Astrocyte (in vitro differentiated cells and primary cell): ENCODE results near the gene TMEM154. TPM values are rescaled to one million over a fixed set of nuclear protein-coding genes. Genes with fewer than 3 reads are reported as not detected.

Experiments used
- DNase-seq: peaks from one replicate; pipeline ENCODE4 v3.0.0-alpha.2; 2010; ENCODE audit warnings: low read depth
- FAIRE-seq: peaks from 2 replicates; lab custom pipeline; 2011; peaks lifted over from hg19 to GRCh38; lab: Jason Lieb, UNC
- H2AFZ ChIP-seq: 2 replicates; pipeline ENCODE4 v1.6.0; 2012; ENCODE audit warnings: low read depth, low read length, inconsistent platforms
- H3K27ac ChIP-seq: 2 replicates; pipeline ENCODE4 v1.5.1; 2011; ENCODE audit warnings: low read depth, low read length, inconsistent platforms
- H3K27me3 ChIP-seq: 2 replicates; pipeline ENCODE4 v1.6.0; 2011; ENCODE audit warnings: low read length, inconsistent platforms; ENCODE audit not compliant: insufficient read depth
- H3K36me3 ChIP-seq: 2 replicates; pipeline ENCODE4 v1.5.1; 2011; ENCODE audit warnings: low read length, inconsistent platforms; ENCODE audit not compliant: insufficient read depth
- H3K4me1 ChIP-seq: 2 replicates; pipeline ENCODE4 v1.5.1; 2011; ENCODE audit warnings: low read length, inconsistent platforms; ENCODE audit not compliant: insufficient read depth
- H3K4me2 ChIP-seq: 2 replicates; pipeline ENCODE4 v1.6.0; 2012; ENCODE audit warnings: low read length, inconsistent platforms
- H3K4me3 ChIP-seq: 2 replicates; pipeline ENCODE4 v1.5.1; 2011; ENCODE audit warnings: low read depth, mild to moderate bottlenecking, low read length, inconsistent platforms; ENCODE audit not compliant: insufficient read depth
- H3K79me2 ChIP-seq: 2 replicates; pipeline ENCODE4 v1.6.0; 2012; ENCODE audit warnings: mild to moderate bottlenecking, low read length, inconsistent platforms; ENCODE audit not compliant: insufficient read depth
- H3K9ac ChIP-seq: 2 replicates; pipeline ENCODE4 v1.6.0; 2012; ENCODE audit warnings: mild to moderate bottlenecking, low read length, inconsistent platforms
- H3K9me3 ChIP-seq: 2 replicates; pipeline ENCODE4 v1.5.1; 2012; ENCODE audit warnings: low read depth, mild to moderate bottlenecking, low read length, inconsistent platforms; ENCODE audit not compliant: insufficient read depth
- H4K20me1 ChIP-seq: 2 replicates; pipeline ENCODE4 v1.6.0; 2012; ENCODE audit warnings: low read length, inconsistent platforms; ENCODE audit not compliant: insufficient read depth
- H3K27ac Mint-ChIP-seq: one replicate; pipeline ENCODE4 v1.8.0; 2021; ENCODE audit warnings: mild to moderate bottlenecking, mixed read lengths; ENCODE audit not compliant: unreplicated experiment
- H3K27me3 Mint-ChIP-seq: one replicate; pipeline ENCODE4 v1.8.0; 2021; ENCODE audit warnings: low read depth, mixed read lengths; ENCODE audit not compliant: unreplicated experiment
- H3K36me3 Mint-ChIP-seq: one replicate; pipeline ENCODE4 v1.8.0; 2021; ENCODE audit warnings: low read depth, mixed read lengths; ENCODE audit not compliant: unreplicated experiment
- H3K4me1 Mint-ChIP-seq: one replicate; pipeline ENCODE4 v1.8.0; 2021; ENCODE audit warnings: low read depth, mixed read lengths; ENCODE audit not compliant: unreplicated experiment
- H3K4me3 Mint-ChIP-seq: one replicate; pipeline ENCODE4 v1.8.0; 2021; ENCODE audit warnings: mild to moderate bottlenecking, moderate library complexity, mixed read lengths; ENCODE audit not compliant: unreplicated experiment
- H3K9me3 Mint-ChIP-seq: one replicate; pipeline ENCODE4 v1.8.0; 2021; ENCODE audit warnings: mild to moderate bottlenecking, mixed read lengths; ENCODE audit not compliant: unreplicated experiment
- CTCF ChIP-seq: IDR thresholded peaks from 2 replicates; pipeline ENCODE4 v1.5.1; 2011; ENCODE audit warnings: low read depth, mild to moderate bottlenecking, inconsistent platforms, low read length, moderate library complexity; ENCODE audit not compliant: insufficient read depth
- EZH2 ChIP-seq: IDR thresholded peaks from 2 replicates; pipeline ENCODE4 v1.6.1; 2012; ENCODE audit warnings: mild to moderate bottlenecking, low read length, inconsistent platforms; ENCODE audit not compliant: insufficient read depth
- total RNA-seq: library from RNA; stranded (reverse); gene quantifications from 2 replicates; pipeline ENCODE4 v1.2.1, GENCODE V29; 2021

TMEM154 gene
- total RNA-seq, 1 donor from 2014 or later: 13.2 TPM

GRCh38 chr4:152672206-152673092 lies 7.3 kb downstream of the TMEM154 start:
- Mint-ChIP-seq H3K27ac (no peak overlapping the region), H3K9me3 (no peaks in the 10 kb centered on the region), H3K27me3 (no peaks in the 10 kb centered on the region), H3K36me3 (no peaks in the 10 kb centered on the region), H3K4me1 (peaks cover 4% of the 10 kb centered on the region), H3K4me3 (no peak overlapping the region)
- no peaks in the 10 kb centered on the region for H3K36me3 ChIP-seq
- no peak overlapping the region for H3K4me2 ChIP-seq
- no peak for FAIRE-seq
- no peaks in the 10 kb centered on the region for H3K79me2 ChIP-seq
- no peaks in the 10 kb centered on the region for H3K4me1 ChIP-seq
- TF ChIP-seq EZH2 (no peak), CTCF (no peak)
- no peak overlapping the region for H3K4me3 ChIP-seq
- H3K27me3 ChIP-seq: no peaks in the 10 kb centered on the region
- no peak overlapping the region for H3K27ac ChIP-seq
- no peak for DNase-seq
- H3K9ac ChIP-seq: no peak overlapping the region
- H2AFZ ChIP-seq: no peak overlapping the region
- H4K20me1 ChIP-seq: no peaks in the 10 kb centered on the region
- no peaks in the 10 kb centered on the region for H3K9me3 ChIP-seq

DNA sequence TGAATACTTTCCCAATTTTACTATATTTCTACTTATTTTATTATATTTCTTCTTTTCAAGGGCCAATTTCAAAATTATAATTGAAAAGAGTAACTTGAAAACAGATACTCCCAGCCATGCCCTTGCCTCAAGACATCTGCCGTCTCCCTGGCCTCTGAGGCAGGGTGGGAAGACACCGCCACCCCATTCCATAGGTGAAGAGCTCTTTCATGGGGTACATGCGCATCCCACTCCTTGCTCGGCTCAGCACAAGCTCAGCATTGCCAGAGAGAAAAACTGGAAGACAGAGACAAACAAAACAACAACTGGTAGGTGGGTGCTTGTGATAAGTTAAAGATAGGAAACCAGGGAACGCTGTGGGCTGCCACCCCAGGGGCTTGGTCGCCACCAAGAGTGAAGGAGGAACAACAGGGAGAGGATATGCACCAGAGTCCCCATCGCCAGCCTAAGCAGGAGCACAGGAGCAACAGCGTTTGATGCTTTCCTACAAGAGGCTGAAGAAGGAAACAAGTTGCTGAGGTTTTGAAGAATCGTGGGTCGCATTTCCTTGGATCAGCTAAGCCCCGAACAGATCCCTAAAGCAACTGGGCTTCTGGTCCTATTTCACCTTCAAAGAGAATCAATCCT lies 11.3 kb downstream of the TMEM154 start:
- Histone ChIP-seq H3K79me2 (no peaks in the 10 kb centered on the region), H3K4me1 (no peaks in the 10 kb centered on the region), H4K20me1 (no peaks in the 10 kb centered on the region), H2AFZ (no peak overlapping the region), H3K27ac (no peak overlapping the region), H3K4me3 (no peak overlapping the region), H3K27me3 (no peaks in the 10 kb centered on the region), H3K9me3 (no peaks in the 10 kb centered on the region), H3K36me3 (no peaks in the 10 kb centered on the region), H3K9ac (no peak overlapping the region), H3K4me2 (no peak overlapping the region)
- Mint-ChIP-seq H3K27ac (no peak overlapping the region), H3K4me3 (no peak overlapping the region), H3K4me1 (no peaks in the 10 kb centered on the region), H3K36me3 (no peaks in the 10 kb centered on the region), H3K9me3 (no peaks in the 10 kb centered on the region), H3K27me3 (peaks cover 3% of the 10 kb centered on the region)
- TF ChIP-seq EZH2 (no peak), CTCF (no peak)
- DNase-seq: no peak
- FAIRE-seq: no peak
